H1 (cell line): ENCODE measurements around the gene RASSF5. TPM values are rescaled to one million over a fixed set of nuclear protein-coding genes. Genes with fewer than 3 reads are reported as not detected.
A peak's percentile ranks its signal among the peaks of the same experiment; 100 is the strongest.

ENCODE experiments used
- CTCF ChIA-PET: fragments of 300-600 bp; sonication (Branson Sonifier 250); formaldehyde crosslinking; loops from one replicate; lab custom pipeline; 2021; ENCODE audit not compliant: partially characterized antibody; lab: Charles Lee
- POLR2A ChIA-PET: fragments of 300-600 bp; sonication (Branson Sonifier 250); formaldehyde crosslinking; loops from one replicate; lab custom pipeline; 2021; ENCODE audit warnings: inconsistent platforms; ENCODE audit not compliant: partially characterized antibody; lab: Charles Lee
- DNase-seq, 2 experiments: peaks; one replicate each; pipeline versions ENCODE4 v3.0.0 to v3.0.0-alpha.2; 2010 to 2022; ENCODE audit warnings: low spot score in 2 of 2, low read depth in 1 of 2, mixed read lengths in 1 of 2
- FAIRE-seq: peaks from 2 replicates; lab custom pipeline; 2011; peaks lifted over from hg19 to GRCh38; lab: Jason Lieb, UNC
- H2AFZ ChIP-seq: 2 replicates; pipeline ENCODE4 v1.8.1; 2012; ENCODE audit warnings: low read length, inconsistent platforms
- H2AK5ac ChIP-seq: 2 replicates; pipeline ENCODE4 v1.6.1; 2013; ENCODE audit warnings: low read depth, low read length
- H2BK120ac ChIP-seq: replicated peaks from 2 replicates; pipeline ENCODE3; 2013; ENCODE audit warnings: low read depth, low read length, inconsistent platforms
- H2BK12ac ChIP-seq: 2 replicates; pipeline ENCODE4 v1.6.1; 2013; ENCODE audit warnings: low read depth, low read length
- H2BK15ac ChIP-seq: 2 replicates; pipeline ENCODE4 v1.6.1; 2013; ENCODE audit warnings: low read length
- H2BK20ac ChIP-seq: 2 replicates; pipeline ENCODE4 v1.6.1; 2013; ENCODE audit warnings: low read length
- H2BK5ac ChIP-seq: 2 replicates; pipeline ENCODE4 v1.6.1; 2013; ENCODE audit warnings: low read depth, low read length
- H3K14ac ChIP-seq: 2 replicates; pipeline ENCODE4 v1.6.1; 2013; ENCODE audit warnings: inconsistent platforms; ENCODE audit not compliant: insufficient read length
- H3K18ac ChIP-seq: 2 replicates; pipeline ENCODE4 v1.6.1; 2013; ENCODE audit warnings: low read length; ENCODE audit errors: extremely low read depth
- H3K23ac ChIP-seq: 2 replicates; pipeline ENCODE4 v1.6.1; 2013; ENCODE audit warnings: inconsistent platforms; ENCODE audit not compliant: insufficient read length
- H3K23me2 ChIP-seq: 2 replicates; pipeline ENCODE4 v1.6.1; 2013; ENCODE audit warnings: low read depth, low read length
- H3K27ac ChIP-seq: 2 replicates; pipeline ENCODE4 v1.6.1; 2011; ENCODE audit warnings: low read depth, low read length, inconsistent platforms
- H3K27me3 ChIP-seq, 4 experiments: replicated peaks in 1 of 4; 1 replicate in 1 of 4; 2 replicates in 3 of 4; pipeline versions ENCODE4 v1.6.1 to v1.8.1; 2011 to 2013; ENCODE audit warnings: low read length in 3 of 4, mild to moderate bottlenecking in 3 of 4, inconsistent platforms in 2 of 4, mixed read lengths in 2 of 4, moderate library complexity in 1 of 4; ENCODE audit not compliant: control insufficient read depth in 3 of 4, insufficient read depth in 3 of 4; ENCODE audit errors: extremely low read depth in 1 of 4
- H3K36me3 ChIP-seq, 4 experiments: 2 replicates each; pipeline versions ENCODE4 v1.6.1 to v1.8.1; 2011 to 2013; ENCODE audit warnings: mild to moderate bottlenecking in 4 of 4, low read length in 3 of 4, moderate library complexity in 2 of 4, control low read depth in 1 of 4, inconsistent platforms in 1 of 4; ENCODE audit not compliant: insufficient read depth in 4 of 4, control insufficient read depth in 2 of 4
- H3K4ac ChIP-seq: replicated peaks from 2 replicates; pipeline ENCODE3; 2013; ENCODE audit warnings: low read length, low read depth, mixed read lengths, inconsistent platforms; ENCODE audit not compliant: insufficient read length
- H3K4me1 ChIP-seq, 4 experiments: replicated peaks in 1 of 4; 1 replicate in 1 of 4; 2 replicates in 3 of 4; pipeline versions ENCODE4 v1.6.1 to v1.8.1; 2011 to 2013; ENCODE audit warnings: low read length in 3 of 4, inconsistent platforms in 2 of 4, mixed read lengths in 1 of 4; ENCODE audit not compliant: insufficient read depth in 4 of 4, control insufficient read depth in 3 of 4
- H3K4me2 ChIP-seq, 2 experiments: 2 replicates each; pipeline versions ENCODE4 v1.6.1 to v1.8.1; 2011 to 2013; ENCODE audit warnings: low read depth in 2 of 2, low read length in 2 of 2, control low read depth in 1 of 2, inconsistent platforms in 1 of 2, mild to moderate bottlenecking in 1 of 2; ENCODE audit not compliant: insufficient read depth in 1 of 2
- H3K4me3 ChIP-seq, 4 experiments: fragments of 200-600, 300-600 bp in 1 of 4; sonication (generic), shearing (Covaris generic), sonication (Bioruptor Twin) in 1 of 4; 2 replicates each; pipeline versions ENCODE4 v1.5.1 to v1.8.1; 2011 to 2016; ENCODE audit warnings: low read length in 4 of 4, low read depth in 3 of 4, control low read depth in 2 of 4, inconsistent platforms in 2 of 4, mild to moderate bottlenecking in 2 of 4, mixed read lengths in 1 of 4, moderate library complexity in 1 of 4; ENCODE audit not compliant: insufficient read depth in 2 of 4; ENCODE audit errors: extremely low read depth in 1 of 4
- H3K56ac ChIP-seq: replicated peaks from 2 replicates; pipeline ENCODE3; 2013; ENCODE audit warnings: low read depth, mild to moderate bottlenecking, mixed read lengths, low read length, inconsistent platforms; ENCODE audit not compliant: insufficient read length
- H3K79me1 ChIP-seq: 2 replicates; pipeline ENCODE4 v1.6.1; 2013; ENCODE audit warnings: low read depth, low read length, control low read depth
- H3K79me2 ChIP-seq, 2 experiments: 2 replicates each; pipeline versions ENCODE4 v1.6.1 to v1.8.1; 2012 to 2013; ENCODE audit warnings: low read length in 2 of 2, mild to moderate bottlenecking in 2 of 2, inconsistent platforms in 1 of 2; ENCODE audit not compliant: insufficient read depth in 2 of 2, control insufficient read depth in 1 of 2
- H3K9ac ChIP-seq, 4 experiments: replicated peaks in 1 of 4; 1 replicate in 1 of 4; 2 replicates in 3 of 4; pipeline versions ENCODE4 v1.6.1 to v1.8.1; 2011 to 2013; ENCODE audit warnings: low read depth in 3 of 4, low read length in 3 of 4, control low read depth in 2 of 4, mild to moderate bottlenecking in 2 of 4, moderate library complexity in 2 of 4, inconsistent platforms in 1 of 4; ENCODE audit errors: extremely low read depth in 1 of 4
- H3K9me3 ChIP-seq, 2 experiments: 2 replicates each; pipeline versions ENCODE4 v1.6.1 to v1.8.1; 2012 to 2013; ENCODE audit warnings: mild to moderate bottlenecking in 2 of 2, moderate library complexity in 2 of 2, control low read depth in 1 of 2, inconsistent platforms in 1 of 2, low read depth in 1 of 2, low read length in 1 of 2, mixed read lengths in 1 of 2; ENCODE audit not compliant: insufficient read depth in 2 of 2
- H4K20me1 ChIP-seq, 2 experiments: replicated peaks in 1 of 2; 2 replicates each; pipeline versions ENCODE3 to v1.8.1; 2011 to 2013; ENCODE audit warnings: inconsistent platforms in 2 of 2, low read length in 2 of 2, mild to moderate bottlenecking in 1 of 2; ENCODE audit not compliant: insufficient read depth in 2 of 2, control insufficient read depth in 1 of 2
- H4K5ac ChIP-seq: 2 replicates; pipeline ENCODE4 v1.6.1; 2013; ENCODE audit warnings: low read length, low read depth, mixed read lengths, inconsistent platforms; ENCODE audit not compliant: insufficient read length
- H4K8ac ChIP-seq: 2 replicates; pipeline ENCODE4 v1.8.0; 2013; ENCODE audit warnings: mild to moderate bottlenecking, moderate library complexity, low read length, inconsistent platforms; ENCODE audit not compliant: insufficient read depth; ENCODE audit errors: extremely low read depth
- H4K91ac ChIP-seq: replicated peaks from 2 replicates; pipeline ENCODE3; 2013; ENCODE audit warnings: low read length, mixed read lengths, inconsistent platforms; ENCODE audit not compliant: insufficient read length
- ASH2L ChIP-seq: fragments of 200-600, 300-600 bp; sonication (generic); IDR thresholded peaks from one replicate; pipeline ENCODE4 v1.7.1; 2017; ENCODE audit warnings: low read length
- CTCF ChIP-seq, 3 experiments: IDR thresholded peaks; 1 replicate in 2 of 3; 2 replicates in 1 of 3; pipeline versions ENCODE4 v1.5.1 to v1.6.1; 2011; ENCODE audit warnings: low read length in 3 of 3, mild to moderate bottlenecking in 3 of 3, inconsistent platforms in 2 of 3, low read depth in 1 of 3, moderate library complexity in 1 of 3; ENCODE audit not compliant: insufficient read depth in 1 of 3; ENCODE audit errors: control extremely low read depth in 1 of 3
- RAD21 ChIP-seq, 2 experiments: IDR thresholded peaks in 1 of 2; conservative IDR thresholded peaks in 1 of 2; 2 replicates each; pipeline ENCODE4 v1.6.1; 2011; ENCODE audit warnings: low read depth in 2 of 2, low read length in 2 of 2, improper control_type of control experiment in 1 of 2, inconsistent platforms in 1 of 2, mild to moderate bottlenecking in 1 of 2, moderate library complexity in 1 of 2
- SIN3A ChIP-seq, 2 experiments: IDR thresholded peaks in 1 of 2; conservative IDR thresholded peaks in 1 of 2; 2 replicates each; pipeline ENCODE4 v1.6.1; 2011 to 2012; ENCODE audit warnings: low read length in 2 of 2, improper control_type of control experiment in 1 of 2, low read depth in 1 of 2, mild to moderate bottlenecking in 1 of 2
- TBP ChIP-seq: IDR thresholded peaks from 2 replicates; pipeline ENCODE4 v1.6.1; 2011; ENCODE audit warnings: low read depth, low read length, improper control_type of control experiment
- YY1 ChIP-seq: IDR thresholded peaks from 2 replicates; pipeline ENCODE4 v1.6.1; 2011; ENCODE audit warnings: low read depth, mild to moderate bottlenecking, low read length
- WGBS, 2 experiments: shearing (Covaris generic) in 1 of 2; methylation state at CpG; one replicate each; pipeline versions ENCODE4 v1.1.6 to v1.1.7; 2013 to 2015; ENCODE audit warnings: low lambda C conversion rate in 2 of 2, mixed read lengths in 2 of 2, inconsistent platforms in 1 of 2, low coverage in 1 of 2, missing lambda C conversion rate in 1 of 2; ENCODE audit not compliant: insufficient replicate concordance in 2 of 2, insufficient coverage in 1 of 2, insufficient read length in 1 of 2; ENCODE audit errors: extremely low coverage in 1 of 2, missing lambda C conversion rate in 1 of 2; 5-methylcytosine and 5-hydroxymethylcytosine counted together
- polyA plus RNA-seq, 7 experiments: library from polyadenylated mRNA; depleted of rRNA in 3 of 7; stranded (reverse) in 5 of 7; unstranded in 2 of 7; fragments of >200 nt in 5 of 7; fragments of 200-250 nt in 2 of 7; gene quantifications; 1 replicate in 5 of 7; 2 replicates in 1 of 7; 4 replicates in 1 of 7; pipeline versions ENCODE4 v1.2.1 to v1.2.3, GENCODE V29; 2011 to 2013; ENCODE audit warnings: missing spikeins in 2 of 7, mixed read lengths in 2 of 7
- total RNA-seq: library from RNA; stranded (reverse); fragmentation: NEBNext Ultra II Directional; extraction: Animal tissue kit (Norgen Biotek cat#: 25700); gene quantifications from 2 replicates; pipeline ENCODE4 v1.2.1, GENCODE V29; 2021

The RASSF5 gene
- total and polyA plus RNA-seq, 2 of the 8 experiments (the other 6 are each of a cell fraction or from before 2014, with no cell fraction given) = 0.82 to 1.8 TPM

DNA sequence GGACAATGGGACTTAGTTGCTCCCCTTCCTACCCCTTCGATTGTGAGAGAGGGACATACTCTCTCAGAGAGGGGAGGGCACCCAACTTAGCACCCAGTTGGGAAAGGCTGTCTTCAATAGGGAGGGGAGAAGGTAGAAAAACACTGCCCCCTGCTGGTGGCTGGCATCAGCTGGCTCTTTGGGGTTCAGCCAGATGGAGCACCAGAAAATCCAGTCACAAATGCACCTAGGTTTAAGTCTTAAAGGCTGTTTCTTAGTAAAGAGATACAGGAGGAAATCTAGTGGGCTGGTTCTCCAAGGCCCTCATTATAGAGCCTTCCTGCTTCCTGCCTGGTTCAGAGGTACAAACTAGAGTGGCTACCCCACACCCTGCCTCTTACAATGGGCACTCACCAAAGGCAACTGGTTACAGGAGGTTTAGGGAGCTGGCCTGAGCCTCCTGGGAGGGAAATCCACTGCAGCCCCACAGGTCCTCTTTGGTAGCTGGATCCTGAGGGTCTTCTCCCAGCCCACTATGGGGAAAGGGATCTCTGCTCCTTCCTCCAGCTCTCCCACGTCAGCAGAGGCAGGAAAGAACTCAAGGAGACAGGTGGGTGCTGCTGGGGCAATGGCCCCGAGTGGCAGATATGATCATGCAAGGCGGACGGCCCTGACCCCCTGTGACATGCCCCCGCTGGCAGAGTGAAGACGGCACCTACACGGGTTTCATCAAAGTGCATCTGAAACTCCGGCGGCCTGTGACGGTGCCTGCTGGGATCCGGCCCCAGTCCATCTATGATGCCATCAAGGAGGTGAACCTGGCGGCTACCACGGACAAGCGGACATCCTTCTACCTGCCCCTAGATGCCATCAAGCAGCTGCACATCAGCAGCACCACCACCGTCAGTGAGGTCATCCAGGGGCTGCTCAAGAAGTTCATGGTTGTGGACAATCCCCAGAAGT, 76.6 kb downstream of the RASSF5 start:
- Histone ChIP-seq H3K56ac (no peak overlapping the region), H2BK12ac (no peak overlapping the region), H2AFZ (no peak overlapping the region), H4K5ac (no peak overlapping the region), H3K27ac (no peak overlapping the region), H2AK5ac (no peak overlapping the region), H4K91ac (no peak overlapping the region), H3K23ac (no peak overlapping the region), H3K27me3 (no peaks in the 10 kb centered on the region), H3K79me2 (no peaks in the 10 kb centered on the region), H3K9me3 (no peaks in the 10 kb centered on the region), H3K4me2 (no peak overlapping the region), H2BK120ac (no peak overlapping the region), H4K20me1 (no peaks in the 10 kb centered on the region), H3K14ac (no peak overlapping the region), H3K79me1 (no peaks in the 10 kb centered on the region), H3K18ac (no peak overlapping the region; the same call in 1 of the 2 replicates), H3K9ac (no peak overlapping the region), H3K4ac (no peak overlapping the region), H4K8ac (no peak overlapping the region), H3K36me3 (no peaks in the 10 kb centered on the region; a peak in 1 of 8 replicates), H2BK20ac (no peak overlapping the region), H3K4me1 (no peaks in the 10 kb centered on the region), H3K4me3 (no peak overlapping the region), H3K23me2 (no peaks in the 10 kb centered on the region), H2BK5ac (no peak overlapping the region), H2BK15ac (no peak overlapping the region)
- POLR2A ChIA-PET = interaction anchor here (0.7 to 1.4 kb wide), 7 partner anchors 9 to 101 kb away, joined by 3 to 4 read pairs (median 3); partner anchors contain the start of gene RASSF5
- FAIRE-seq = no peak
- DNase-seq = peak; percentile 36 to 91
- CTCF ChIA-PET = interaction anchor here (0.8 to 16.9 kb wide), 40 partner anchors 9 to 222 kb away, joined by 3 to 298 read pairs (median 7); partner anchors contain the start of genes IKBKE and RASSF5
- TF ChIP-seq CTCF (IDR thresholded peaks at IDR 0.05; ENCODE audit: control extremely low read depth in 1 of 3, insufficient read depth in 1 of 3, low read depth in 1 of 3, low read length in 3 of 3) (peak; percentile 86 to 88 (median 87)), ASH2L (no peak), YY1 (no peak), RAD21 (IDR thresholded peaks at IDR 0.05 in 1 of 2, conservative IDR thresholded peaks at IDR 0.05 in 1 of 2; ENCODE audit: low read depth in 2 of 2, low read length in 2 of 2) (peak; percentile 89 to 91), SIN3A (conservative IDR thresholded peaks at IDR 0.05 in 1 of 2, IDR thresholded peaks at IDR 0.05 in 1 of 2; ENCODE audit: low read depth in 1 of 2, low read length in 2 of 2) (no peak), TBP (0 out of 2 replicates have a peak, but pooled peaks have one; percentile 13)
- 86% methylated on average over 14 of the region's 16 CpGs; no CpG with 5 or more reads in 1 of the 2 experiments for WGBS, 2 experiments
